ENCODE measurements around the gene SCML1. TPM values are rescaled to one million over a fixed set of nuclear protein-coding genes. Genes with fewer than 3 reads are reported as not detected.

The SCML1 gene, protein sequence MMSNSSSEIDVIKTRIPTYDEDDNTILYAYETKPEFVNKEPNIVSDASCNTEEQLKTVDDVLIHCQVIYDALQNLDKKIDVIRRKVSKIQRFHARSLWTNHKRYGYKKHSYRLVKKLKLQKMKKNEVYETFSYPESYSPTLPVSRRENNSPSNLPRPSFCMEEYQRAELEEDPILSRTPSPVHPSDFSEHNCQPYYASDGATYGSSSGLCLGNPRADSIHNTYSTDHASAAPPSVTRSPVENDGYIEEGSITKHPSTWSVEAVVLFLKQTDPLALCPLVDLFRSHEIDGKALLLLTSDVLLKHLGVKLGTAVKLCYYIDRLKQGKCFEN
- 10.1 and 10.4 TPM in 2 replicates for total RNA-seq (2014; rRNA removed; shearing (Covaris generic); ENCODE audit: low replicate concordance)

DNA sequence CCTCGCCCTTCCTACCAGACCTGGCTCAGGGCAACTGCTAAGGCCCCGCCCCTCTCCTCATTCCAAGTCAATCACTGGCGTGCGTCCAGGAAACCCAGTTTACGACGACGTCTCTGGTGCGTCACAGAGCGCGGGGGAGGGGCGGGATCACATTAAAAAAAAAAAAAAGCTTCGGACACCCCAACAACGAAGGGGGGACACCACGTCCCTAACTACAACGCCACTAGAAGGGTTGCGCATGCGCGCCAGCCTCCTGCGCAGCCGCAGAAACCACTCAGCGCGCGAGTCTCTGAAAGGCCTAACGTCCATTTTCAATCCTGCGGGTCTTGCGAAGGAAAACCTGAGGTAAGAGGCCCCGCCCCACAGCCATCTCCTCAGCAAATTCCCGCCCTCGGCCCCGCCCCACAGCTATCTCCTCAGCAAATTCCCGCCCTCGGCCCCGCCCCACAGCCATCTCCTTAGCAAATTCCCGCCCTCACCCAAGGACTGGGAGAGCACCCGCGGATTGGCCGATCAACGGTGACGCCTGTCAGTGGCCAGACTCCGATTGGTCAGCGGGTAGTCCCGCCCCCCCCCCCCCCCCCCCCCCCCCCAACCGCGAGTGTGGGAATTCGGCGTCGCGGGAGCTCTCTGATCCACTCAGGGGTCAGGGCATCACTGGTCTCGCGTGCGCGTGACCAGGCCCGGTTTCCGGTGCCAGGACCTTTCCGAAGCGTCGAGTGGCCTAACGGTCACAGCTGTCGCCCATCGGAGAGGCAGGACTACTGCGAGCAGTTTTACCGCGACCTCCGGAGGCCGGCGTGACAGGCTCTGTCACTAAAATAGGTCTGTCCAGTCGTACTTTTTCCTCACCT lies at the start of gene SCML1:
TSS of gene SCML1 (plus strand) at position 638 of the 854 bp plus-strand sequence. CDS start 6,694 bp downstream, outside the sequence.
- in situ Hi-C loops (cut with HindIII; ENCODE audit: low pct_unique_long_range_greater_than_20kb, low sequenced_read_pairs) = no loop called here
- DNase-seq (ENCODE audit: low read depth) = peak; percentile 98

DNA sequence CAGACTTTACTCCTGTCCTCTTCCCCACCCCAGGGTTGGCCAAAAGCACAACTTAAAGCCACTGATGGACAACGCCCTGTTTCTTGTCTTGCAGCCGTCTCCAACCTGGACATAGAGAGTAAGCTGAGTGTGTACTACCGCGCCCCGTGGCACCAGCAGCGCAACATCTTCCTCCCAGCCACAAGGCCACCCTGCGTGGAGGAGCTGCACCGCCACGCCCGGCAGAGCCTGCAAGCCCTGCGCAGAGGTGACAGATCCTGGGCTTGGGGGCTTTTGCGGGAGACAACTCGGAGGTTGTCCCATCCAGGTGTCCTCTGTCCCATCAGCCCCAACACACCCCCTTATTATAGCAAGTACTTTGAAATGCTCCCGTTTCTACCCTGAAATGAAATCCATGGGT lies 49.6 kb upstream of the SCML1 start:
- in situ Hi-C loops (cut with HindIII; ENCODE audit: low pct_unique_long_range_greater_than_20kb, low sequenced_read_pairs) = no loop called here
- no peak for DNase-seq (ENCODE audit: low read depth)

GRCh38 chrX:17689971-17690409 lies 47.3 kb upstream of the SCML1 start:
- peak; percentile 64 for DNase-seq (ENCODE audit: low read depth)
- in situ Hi-C loops (cut with HindIII; ENCODE audit: low pct_unique_long_range_greater_than_20kb, low sequenced_read_pairs) = no loop called here

DNA sequence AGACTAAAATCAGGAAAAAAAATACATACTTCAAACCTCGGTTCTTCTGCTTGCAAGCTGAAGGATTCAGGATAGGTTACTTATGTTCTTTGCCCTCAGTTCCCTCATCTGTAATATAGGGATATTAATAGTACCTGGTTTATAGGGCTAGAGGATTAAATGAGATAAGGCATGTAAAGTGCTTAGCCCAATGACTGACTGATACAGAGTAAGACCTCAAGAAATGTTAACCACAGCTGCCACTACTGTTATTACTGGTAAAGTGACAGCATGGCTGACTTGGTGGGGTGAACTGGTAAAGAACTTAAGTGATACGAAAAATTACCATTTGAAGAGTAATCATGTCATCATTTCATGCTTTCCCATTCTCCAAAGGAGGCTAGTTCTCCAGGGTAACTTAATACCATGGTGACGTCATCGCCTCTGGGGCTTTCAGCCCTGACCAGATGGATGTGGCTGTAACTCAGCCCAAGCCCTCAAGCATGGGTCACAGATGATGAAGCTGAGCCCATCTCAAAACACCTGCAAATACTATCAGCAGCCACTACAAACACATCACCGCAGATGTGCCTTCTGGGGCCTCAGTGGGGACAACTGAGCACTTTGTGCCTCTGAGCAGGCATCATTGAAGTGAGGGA lies 44.5 kb upstream of the SCML1 start:
- in situ Hi-C loops (cut with HindIII; ENCODE audit: low pct_unique_long_range_greater_than_20kb, low sequenced_read_pairs) = no loop called here
- DNase-seq (ENCODE audit: low read depth) = peak; percentile 35

GRCh38 chrX:17697191-17697590 lies 40.1 kb upstream of the SCML1 start:
- in situ Hi-C loops (cut with HindIII; ENCODE audit: low pct_unique_long_range_greater_than_20kb, low sequenced_read_pairs) = no loop called here
- DNase-seq (ENCODE audit: low read depth) = no peak

GRCh38 chrX:17700976-17701375 lies 36.3 kb upstream of the SCML1 start:
- in situ Hi-C loops (cut with HindIII; ENCODE audit: low pct_unique_long_range_greater_than_20kb, low sequenced_read_pairs) = no loop called here
- DNase-seq (ENCODE audit: low read depth) = no peak

DNA sequence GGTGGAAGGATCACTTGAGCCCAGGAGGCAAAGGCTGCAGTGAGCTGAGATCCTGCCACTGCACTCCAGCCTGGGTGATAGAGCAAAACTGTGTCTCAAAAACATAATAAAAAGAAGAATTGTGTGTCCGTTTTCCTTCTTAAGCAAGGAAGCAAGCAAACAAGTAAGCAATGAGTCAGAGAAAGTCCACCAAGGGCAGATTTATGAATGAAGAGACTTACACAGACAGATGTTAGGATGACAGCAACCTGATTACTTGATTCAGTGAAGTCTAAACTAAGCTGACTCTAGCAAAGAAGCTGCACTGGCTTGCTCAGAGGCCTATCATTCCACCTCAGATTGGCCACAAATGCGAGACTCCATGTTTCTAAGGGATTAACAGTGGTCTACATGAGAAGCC lies 34.1 kb upstream of the SCML1 start:
- in situ Hi-C loops (cut with HindIII; ENCODE audit: low pct_unique_long_range_greater_than_20kb, low sequenced_read_pairs) = no loop called here
- DNase-seq (ENCODE audit: low read depth) = no peak

GRCh38 chrX:17705211-17705610 lies 32.1 kb upstream of the SCML1 start:
- in situ Hi-C loops (cut with HindIII; ENCODE audit: low pct_unique_long_range_greater_than_20kb, low sequenced_read_pairs) = no loop called here
- no peak for DNase-seq (ENCODE audit: low read depth)

- in situ Hi-C loops (cut with HindIII; ENCODE audit: low pct_unique_long_range_greater_than_20kb, low sequenced_read_pairs) = no loop called here
- peak; percentile 12 for DNase-seq (ENCODE audit: low read depth)
Measured at GRCh38 chrX:17706676-17707075, 30.6 kb upstream of the SCML1 start.

DNA sequence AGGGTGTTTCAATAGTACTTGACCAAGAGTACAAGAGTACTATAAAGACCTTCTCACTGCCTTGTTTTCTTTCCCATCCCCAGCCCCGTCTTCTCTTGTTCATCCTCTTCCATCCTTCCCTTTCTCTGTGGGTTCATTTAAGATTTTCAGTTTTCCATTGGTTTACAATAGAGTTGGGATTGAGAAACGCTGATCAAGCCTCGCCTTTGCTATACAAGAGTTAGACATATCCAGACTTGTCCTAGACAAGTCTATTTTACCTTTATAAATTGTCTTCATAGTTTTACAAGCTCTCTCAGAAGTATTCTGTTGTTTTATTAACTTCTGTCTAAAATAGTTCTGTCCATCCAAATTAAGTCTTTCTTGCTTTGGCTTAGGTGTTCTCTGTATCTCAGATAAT lies 29.6 kb upstream of the SCML1 start:
- in situ Hi-C loops (cut with HindIII; ENCODE audit: low pct_unique_long_range_greater_than_20kb, low sequenced_read_pairs) = no loop called here
- DNase-seq (ENCODE audit: low read depth) = no peak

DNA sequence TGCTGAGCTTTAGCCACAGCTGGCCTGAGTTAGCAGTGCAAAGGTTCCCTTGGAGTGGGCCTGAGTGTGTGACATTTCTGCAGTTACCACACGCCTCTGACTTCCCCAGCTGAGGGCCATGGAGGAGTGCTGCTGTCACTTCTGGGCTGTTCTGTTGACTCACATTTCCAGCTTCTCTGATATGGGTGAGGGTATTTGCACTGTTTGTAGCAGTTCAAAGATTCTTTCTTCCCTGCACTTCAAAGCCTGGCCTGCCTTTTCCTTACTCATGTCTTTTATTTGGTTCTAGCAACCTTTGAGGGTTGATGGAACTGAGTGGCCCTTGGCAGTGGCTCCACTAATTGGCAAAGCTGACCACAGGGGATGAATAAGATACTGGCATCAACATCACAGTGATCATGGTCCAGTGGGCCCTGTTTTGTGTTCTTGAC lies 26.4 kb upstream of the SCML1 start:
- in situ Hi-C loops (cut with HindIII; ENCODE audit: low pct_unique_long_range_greater_than_20kb, low sequenced_read_pairs) = no loop called here
- no peak for DNase-seq (ENCODE audit: low read depth)

DNA sequence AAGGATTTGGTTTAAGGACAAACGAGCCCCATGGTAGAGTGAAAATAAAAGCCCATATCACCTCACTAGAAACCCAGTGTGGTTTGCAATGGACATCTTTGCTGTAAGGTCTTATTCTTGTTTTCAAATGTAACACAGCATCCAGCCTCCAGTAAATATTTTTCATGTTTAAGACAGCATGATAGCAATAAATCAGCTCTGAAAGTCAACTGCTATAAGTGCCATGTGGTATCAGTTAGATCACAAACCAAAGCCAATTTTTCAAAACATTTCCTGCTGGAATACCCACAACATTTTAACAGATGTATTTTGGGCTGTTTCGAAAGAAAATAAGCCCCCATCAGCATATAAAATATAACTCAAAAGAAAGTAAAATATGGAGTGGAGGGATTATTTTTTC lies 24.0 kb upstream of the SCML1 start:
- no peak for DNase-seq (ENCODE audit: low read depth)
- in situ Hi-C loops (cut with HindIII; ENCODE audit: low pct_unique_long_range_greater_than_20kb, low sequenced_read_pairs) = no loop called here

- in situ Hi-C loops (cut with HindIII; ENCODE audit: low pct_unique_long_range_greater_than_20kb, low sequenced_read_pairs) = no loop called here
Measured at GRCh38 chrX:17718649-17719165, 18.6 kb upstream of the SCML1 start.

DNA sequence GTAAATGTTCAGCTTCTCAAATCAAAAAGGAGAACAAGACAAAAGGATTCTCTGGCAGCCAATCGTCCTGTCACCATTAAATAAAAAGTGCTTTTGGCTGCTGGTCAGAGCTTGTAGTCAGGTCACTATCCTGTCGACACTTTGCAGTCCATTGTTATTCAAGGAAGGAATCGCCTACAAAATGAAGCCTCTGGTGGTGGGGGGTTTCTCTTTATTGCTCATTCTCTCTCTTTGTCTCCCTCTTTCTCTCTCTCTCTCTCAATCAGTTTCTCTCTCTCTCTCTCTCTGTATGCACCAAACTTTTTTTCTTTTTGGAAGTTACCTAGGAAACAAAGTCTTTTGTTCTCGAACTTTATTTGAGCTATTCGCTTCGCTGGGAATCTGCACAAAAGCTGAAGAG lies 17.6 kb upstream of the SCML1 start:
- DNase-seq (ENCODE audit: low read depth) = no peak
- in situ Hi-C loops (cut with HindIII; ENCODE audit: low pct_unique_long_range_greater_than_20kb, low sequenced_read_pairs) = no loop called here

More at GRCh38 chrX:17718649-17719165, 18.6 kb upstream of the SCML1 start:
- DNase-seq (ENCODE audit: low read depth) = no peak

- in situ Hi-C loops (cut with HindIII; ENCODE audit: low pct_unique_long_range_greater_than_20kb, low sequenced_read_pairs) = no loop called here
- DNase-seq (ENCODE audit: low read depth) = no peak
Measured at GRCh38 chrX:17721715-17722114, 15.6 kb upstream of the SCML1 start.

GRCh38 chrX:17725181-17725580 lies 12.1 kb upstream of the SCML1 start:
- no peak for DNase-seq (ENCODE audit: low read depth)
- in situ Hi-C loops (cut with HindIII; ENCODE audit: low pct_unique_long_range_greater_than_20kb, low sequenced_read_pairs) = no loop called here

DNA sequence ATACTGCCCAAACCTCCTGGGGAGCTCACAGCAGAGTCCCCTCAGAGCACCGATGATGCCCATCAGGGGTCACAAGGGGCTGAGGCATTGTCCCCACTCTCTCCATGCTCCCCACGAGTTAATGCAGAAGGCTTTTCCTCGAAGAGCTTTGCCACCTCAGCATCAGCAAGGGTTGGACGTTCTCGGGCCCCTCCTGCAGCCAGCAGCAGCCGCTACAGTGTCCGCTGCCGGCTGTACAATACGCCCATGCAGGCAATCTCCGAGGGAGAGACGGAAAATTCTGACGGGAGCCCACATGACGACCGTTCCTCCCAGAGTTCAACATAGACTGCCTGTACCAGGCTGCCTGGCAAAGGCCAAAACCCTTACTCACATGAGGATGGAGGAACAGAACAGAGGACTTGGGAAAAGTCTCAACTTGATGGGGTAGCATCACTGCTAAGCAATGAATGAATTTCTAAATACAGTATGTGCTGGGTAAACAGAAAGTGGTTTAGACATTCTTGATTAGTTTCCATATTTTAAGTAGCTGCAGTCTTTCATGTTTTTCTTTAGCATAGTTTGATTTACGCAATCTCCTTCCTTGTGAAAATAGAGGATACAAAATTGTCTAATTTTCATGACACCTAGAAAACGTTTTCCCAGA lies 5.0 kb upstream of the SCML1 start:
- in situ Hi-C loops (cut with HindIII; ENCODE audit: low pct_unique_long_range_greater_than_20kb, low sequenced_read_pairs) = no loop called here
- DNase-seq (ENCODE audit: low read depth) = no peak

DNA sequence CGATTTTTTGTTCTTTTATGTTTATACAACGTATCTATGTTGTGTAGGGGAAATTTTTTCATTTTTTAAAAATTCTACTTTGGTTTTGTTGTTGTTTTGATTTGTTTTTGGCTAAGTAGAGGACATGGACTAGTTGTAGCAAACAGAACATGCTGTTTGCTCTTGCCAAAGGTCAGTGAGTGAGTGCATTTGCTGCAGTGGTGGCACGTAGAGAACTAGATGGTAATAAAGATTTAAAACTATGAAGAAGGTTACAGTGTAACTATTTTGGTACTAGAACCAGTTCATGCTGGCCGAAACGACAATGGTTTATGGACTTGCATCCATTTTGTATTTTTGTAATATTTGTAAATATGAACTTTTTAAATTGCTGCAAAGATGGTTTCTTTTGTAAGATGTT lies 1.9 kb upstream of the SCML1 start:
- in situ Hi-C loops (cut with HindIII; ENCODE audit: low pct_unique_long_range_greater_than_20kb, low sequenced_read_pairs) = no loop called here
- DNase-seq (ENCODE audit: low read depth) = no peak

All from Caki2 (cell line).